ENCODE data around the gene SEPTIN7. TPM values are rescaled to one million over a fixed set of nuclear protein-coding genes. Genes with fewer than 3 reads are reported as not detected.

Gene SEPTIN7
- total RNA-seq, 1 donor from 2014 or later = 174 TPM

DNA sequence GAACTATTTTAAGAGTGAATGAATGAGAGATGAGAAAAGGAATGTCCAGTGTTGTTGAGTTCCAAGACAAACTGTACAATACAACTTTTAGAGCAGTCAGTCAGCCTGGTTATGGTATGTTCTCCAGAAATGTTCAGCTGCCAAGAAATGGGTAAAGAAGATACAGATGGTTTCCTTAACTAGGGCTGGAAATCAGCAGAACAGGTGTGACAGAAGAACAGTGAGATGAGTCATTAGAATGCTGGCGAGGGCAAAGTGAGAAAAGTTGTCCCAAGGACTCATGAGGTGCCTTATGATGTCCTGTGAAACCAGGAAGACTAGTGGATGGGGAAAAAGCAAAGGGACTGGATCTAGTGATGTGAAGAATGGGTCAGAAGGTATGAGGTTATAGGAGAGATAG lies 20.8 kb upstream of the SEPTIN7 start:
- no peaks in the 10 kb centered on the region for H3K36me3 Mint-ChIP-seq (ENCODE audit: insufficient read depth)
- TF ChIP-seq, protein P1, sequence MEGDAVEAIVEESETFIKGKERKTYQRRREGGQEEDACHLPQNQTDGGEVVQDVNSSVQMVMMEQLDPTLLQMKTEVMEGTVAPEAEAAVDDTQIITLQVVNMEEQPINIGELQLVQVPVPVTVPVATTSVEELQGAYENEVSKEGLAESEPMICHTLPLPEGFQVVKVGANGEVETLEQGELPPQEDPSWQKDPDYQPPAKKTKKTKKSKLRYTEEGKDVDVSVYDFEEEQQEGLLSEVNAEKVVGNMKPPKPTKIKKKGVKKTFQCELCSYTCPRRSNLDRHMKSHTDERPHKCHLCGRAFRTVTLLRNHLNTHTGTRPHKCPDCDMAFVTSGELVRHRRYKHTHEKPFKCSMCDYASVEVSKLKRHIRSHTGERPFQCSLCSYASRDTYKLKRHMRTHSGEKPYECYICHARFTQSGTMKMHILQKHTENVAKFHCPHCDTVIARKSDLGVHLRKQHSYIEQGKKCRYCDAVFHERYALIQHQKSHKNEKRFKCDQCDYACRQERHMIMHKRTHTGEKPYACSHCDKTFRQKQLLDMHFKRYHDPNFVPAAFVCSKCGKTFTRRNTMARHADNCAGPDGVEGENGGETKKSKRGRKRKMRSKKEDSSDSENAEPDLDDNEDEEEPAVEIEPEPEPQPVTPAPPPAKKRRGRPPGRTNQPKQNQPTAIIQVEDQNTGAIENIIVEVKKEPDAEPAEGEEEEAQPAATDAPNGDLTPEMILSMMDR (IDR thresholded peaks at IDR 0.05; ENCODE audit: unreplicated experiment) = no peak
- no peak for DNase-seq (ENCODE audit: low spot score, unreplicated experiment)
- H3K27me3 Mint-ChIP-seq = no peaks in the 10 kb centered on the region
- no peaks in the 10 kb centered on the region for H3K4me1 Mint-ChIP-seq (ENCODE audit: low read depth)
- no peaks in the 10 kb centered on the region for H3K9me3 Mint-ChIP-seq (ENCODE audit: low read depth)
- H3K4me3 Mint-ChIP-seq (ENCODE audit: low read depth) = no peak overlapping the region
- no peak overlapping the region for H3K27ac Mint-ChIP-seq

- Mint-ChIP-seq H3K4me3 (ENCODE audit: low read depth) (no peak overlapping the region), H3K27ac (no peak overlapping the region), H3K4me1 (ENCODE audit: low read depth) (no peaks in the 10 kb centered on the region), H3K9me3 (ENCODE audit: low read depth) (no peaks in the 10 kb centered on the region), H3K36me3 (ENCODE audit: insufficient read depth) (no peaks in the 10 kb centered on the region), H3K27me3 (no peaks in the 10 kb centered on the region)
- TF ChIP-seq, protein P1 (IDR thresholded peaks at IDR 0.05; ENCODE audit: unreplicated experiment) = no peak
- DNase-seq (ENCODE audit: low spot score, unreplicated experiment) = no peak
Observed at GRCh38 chr7:35781200-35781701, 19.6 kb upstream of the SEPTIN7 start.

DNA sequence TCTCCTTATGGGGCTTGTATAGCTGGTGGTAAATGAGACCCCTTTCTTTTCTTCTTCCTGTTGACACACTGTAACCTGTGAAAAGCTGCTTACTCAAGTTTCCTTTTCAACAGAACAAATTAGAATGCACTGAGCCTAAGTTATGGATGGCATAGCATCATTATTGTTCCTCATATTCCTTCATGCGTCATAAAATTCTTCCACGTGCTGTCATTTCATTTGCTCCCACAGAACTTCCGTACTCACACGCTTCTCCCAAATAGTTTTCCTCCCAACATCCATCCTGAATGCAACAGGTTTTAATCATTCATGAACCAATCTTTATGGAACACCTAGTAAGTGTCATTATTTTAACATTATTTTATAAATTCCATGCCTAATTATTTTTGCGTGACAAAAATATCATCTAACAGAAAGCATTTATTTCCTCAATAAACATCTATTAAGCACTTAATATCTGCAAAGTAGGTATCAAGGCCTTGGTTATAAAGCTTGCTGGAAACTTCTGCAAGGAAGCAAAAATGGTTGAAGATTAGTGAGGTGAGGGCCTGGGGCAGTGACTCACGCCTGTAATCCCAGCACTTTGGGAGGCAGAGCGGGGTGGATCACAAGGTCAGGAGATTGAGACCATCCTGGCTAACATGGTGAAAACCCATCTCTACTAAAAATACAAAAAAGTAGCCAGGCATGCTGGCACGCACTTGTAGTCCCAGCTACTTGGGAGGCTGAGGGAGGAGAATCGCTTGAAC lies 18.9 kb upstream of the SEPTIN7 start:
- Mint-ChIP-seq H3K9me3 (ENCODE audit: low read depth) (no peaks in the 10 kb centered on the region), H3K36me3 (ENCODE audit: insufficient read depth) (no peaks in the 10 kb centered on the region), H3K27ac (no peak overlapping the region), H3K4me1 (ENCODE audit: low read depth) (no peaks in the 10 kb centered on the region), H3K4me3 (ENCODE audit: low read depth) (no peak overlapping the region), H3K27me3 (no peaks in the 10 kb centered on the region)
- TF ChIP-seq, protein P1 (IDR thresholded peaks at IDR 0.05; ENCODE audit: unreplicated experiment) = no peak
- DNase-seq (ENCODE audit: low spot score, unreplicated experiment) = no peak

DNA sequence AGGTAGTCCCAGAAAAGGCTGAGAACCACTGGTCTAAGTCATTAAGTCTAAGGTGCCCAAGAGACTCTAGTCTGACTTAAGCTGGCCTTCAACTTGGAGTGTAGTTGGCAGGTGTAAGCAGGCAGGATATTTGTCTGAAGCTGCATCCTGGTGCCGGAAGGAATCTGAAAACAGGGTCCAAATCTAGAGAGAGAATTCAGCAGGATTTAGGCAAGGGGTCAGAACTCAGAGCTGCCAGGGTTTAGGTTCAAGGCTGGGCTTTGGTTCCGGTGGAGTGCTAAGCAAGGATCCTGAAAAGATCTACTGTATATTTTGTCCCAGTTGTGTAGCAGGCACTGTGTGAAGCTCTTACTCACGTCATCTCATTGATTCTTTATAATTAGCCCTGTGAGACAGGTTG lies 16.5 kb upstream of the SEPTIN7 start:
- Mint-ChIP-seq H3K36me3 (ENCODE audit: insufficient read depth) (peaks cover 2% of the 10 kb centered on the region), H3K4me1 (ENCODE audit: low read depth) (peaks cover 4% of the 10 kb centered on the region), H3K9me3 (ENCODE audit: low read depth) (peaks cover 4% of the 10 kb centered on the region), H3K4me3 (ENCODE audit: low read depth) (no peak overlapping the region), H3K27me3 (no peaks in the 10 kb centered on the region), H3K27ac (no peak overlapping the region)
- DNase-seq (ENCODE audit: low spot score, unreplicated experiment) = no peak
- TF ChIP-seq, protein P1 (IDR thresholded peaks at IDR 0.05; ENCODE audit: unreplicated experiment) = no peak

GRCh38 chr7:35785250-35785649 lies 15.6 kb upstream of the SEPTIN7 start:
- no peaks in the 10 kb centered on the region for H3K27me3 Mint-ChIP-seq
- peaks cover 9% of the 10 kb centered on the region for H3K9me3 Mint-ChIP-seq (ENCODE audit: low read depth)
- peaks cover 4% of the 10 kb centered on the region for H3K4me1 Mint-ChIP-seq (ENCODE audit: low read depth)
- no peak overlapping the region for H3K4me3 Mint-ChIP-seq (ENCODE audit: low read depth)
- TF ChIP-seq, protein P1 (IDR thresholded peaks at IDR 0.05; ENCODE audit: unreplicated experiment) = no peak
- H3K36me3 Mint-ChIP-seq (ENCODE audit: insufficient read depth) = peaks cover 2% of the 10 kb centered on the region
- H3K27ac Mint-ChIP-seq = no peak overlapping the region
- DNase-seq (ENCODE audit: low spot score, unreplicated experiment) = no peak

Measured in progenitor cell of endocrine pancreas (in vitro differentiated cells).